IPS-15b (cell line): ENCODE measurements around the gene INHBE.
A peak's percentile ranks its signal among the peaks of the same experiment; 100 is the strongest.
"Not testable (repeated sequence)": the region's sequence is repeated elsewhere in the genome, so short reads cannot be mapped to it uniquely, and the experiment has no call there.

Source experiments
- H3K27me3 ChIP-seq: one replicate; pipeline ENCODE4 v1.6.1; 2013; ENCODE audit warnings: low read length; ENCODE audit not compliant: control insufficient read depth, insufficient read depth
- H3K36me3 ChIP-seq: one replicate; pipeline ENCODE4 v1.6.1; 2013; ENCODE audit warnings: low read length; ENCODE audit not compliant: control insufficient read depth, insufficient read depth
- H3K4me1 ChIP-seq: one replicate; pipeline ENCODE4 v1.6.1; 2013; ENCODE audit warnings: mild to moderate bottlenecking, low read length; ENCODE audit not compliant: control insufficient read depth, insufficient read depth
- H3K4me3 ChIP-seq: one replicate; pipeline ENCODE4 v1.5.1; 2013; ENCODE audit warnings: low read depth, low read length
- H3K9ac ChIP-seq: one replicate; pipeline ENCODE4 v1.6.1; 2013; ENCODE audit warnings: low read depth, mild to moderate bottlenecking, low read length
- H3K9me3 ChIP-seq: one replicate; pipeline ENCODE4 v1.6.1; 2013; ENCODE audit warnings: mild to moderate bottlenecking, low read length; ENCODE audit not compliant: control insufficient read depth, insufficient read depth

The INHBE gene

GRCh38 chr12:57483466-57483865, 28.4 kb downstream of the INHBE start:
- peaks cover 4% of the 10 kb centered on the region for H3K36me3 ChIP-seq
- H3K9ac ChIP-seq: no peak overlapping the region
- H3K27me3 ChIP-seq: peaks cover 9% of the 10 kb centered on the region
- peaks cover 5% of the 10 kb centered on the region for H3K4me1 ChIP-seq
- H3K4me3 ChIP-seq: no peak overlapping the region
- H3K9me3 ChIP-seq: no peaks in the 10 kb centered on the region

GRCh38 chr12:57485695-57486094, 30.6 kb downstream of the INHBE start:
- no peak overlapping the region for H3K9ac ChIP-seq
- peaks cover 18% of the 10 kb centered on the region for H3K36me3 ChIP-seq
- no peaks in the 10 kb centered on the region for H3K9me3 ChIP-seq
- no peak overlapping the region for H3K4me3 ChIP-seq
- peaks cover 5% of the 10 kb centered on the region for H3K4me1 ChIP-seq
- H3K27me3 ChIP-seq: no peaks in the 10 kb centered on the region

GRCh38 chr12:57487055-57487596, 32.0 kb downstream of the INHBE start:
- no peak overlapping the region for H3K4me3 ChIP-seq
- H3K9me3 ChIP-seq: no peaks in the 10 kb centered on the region
- no peaks in the 10 kb centered on the region for H3K27me3 ChIP-seq
- no peak overlapping the region for H3K9ac ChIP-seq
- H3K36me3 ChIP-seq: peaks cover 26% of the 10 kb centered on the region
- peaks cover 5% of the 10 kb centered on the region for H3K4me1 ChIP-seq

- Histone ChIP-seq H3K9ac (peak within 1 kb of the TSS; percentile 97), H3K4me3 (peak within 1 kb of the TSS; percentile 96), H3K36me3 (peaks cover 30% of the 10 kb centered on the region), H3K4me1 (peaks cover 5% of the 10 kb centered on the region), H3K9me3 (no peaks in the 10 kb centered on the region), H3K27me3 (no peaks in the 10 kb centered on the region)
Observed at GRCh38 chr12:57487597-57488401, 32.7 kb downstream of the INHBE start, which contains the start of gene MARS1. Gene MARS1, plus strand, starts transcription at chr12:57488068. Its CDS starts 23 bp downstream, at chr12:57488091.

- H3K4me3 ChIP-seq: peak overlapping the region; percentile 96
- H3K9me3 ChIP-seq: no peaks in the 10 kb centered on the region
- H3K4me1 ChIP-seq: peaks cover under 1% of the 10 kb centered on the region
Observed at GRCh38 chr12:57488402-57489156, 33.5 kb downstream of the INHBE start.

GRCh38 chr12:57489157-57489641, 34.1 kb downstream of the INHBE start:
- H3K9me3 ChIP-seq: no peaks in the 10 kb centered on the region
- H3K9ac ChIP-seq: peak overlapping the region; percentile 17
- H3K4me3 ChIP-seq: peak overlapping the region; percentile 96
- H3K27me3 ChIP-seq: no peaks in the 10 kb centered on the region
- H3K36me3 ChIP-seq: peaks cover 34% of the 10 kb centered on the region
- H3K4me1 ChIP-seq: no peaks in the 10 kb centered on the region

More at GRCh38 chr12:57488402-57489156, 33.5 kb downstream of the INHBE start:
- Histone ChIP-seq H3K9ac (peak overlapping the region; percentile 97), H3K36me3 (peaks cover 32% of the 10 kb centered on the region), H3K27me3 (no peaks in the 10 kb centered on the region)

- H3K4me1 ChIP-seq: no peaks in the 10 kb centered on the region
- H3K36me3 ChIP-seq: peaks cover 35% of the 10 kb centered on the region
- no peaks in the 10 kb centered on the region for H3K27me3 ChIP-seq
- no peak overlapping the region for H3K4me3 ChIP-seq
- no peaks in the 10 kb centered on the region for H3K9me3 ChIP-seq
- H3K9ac ChIP-seq: no peak overlapping the region
Observed at GRCh38 chr12:57490126-57490525, 35.0 kb downstream of the INHBE start.

- H3K9ac ChIP-seq: no peak overlapping the region
- peaks cover 41% of the 10 kb centered on the region for H3K36me3 ChIP-seq
- no peaks in the 10 kb centered on the region for H3K4me1 ChIP-seq
- H3K9me3 ChIP-seq: no peaks in the 10 kb centered on the region
- H3K27me3 ChIP-seq: no peaks in the 10 kb centered on the region
- no peak overlapping the region for H3K4me3 ChIP-seq
Observed at GRCh38 chr12:57491393-57492280, 36.5 kb downstream of the INHBE start.

- H3K36me3 ChIP-seq: peaks cover 55% of the 10 kb centered on the region
- H3K9me3 ChIP-seq, H3K9ac ChIP-seq, H3K27me3 ChIP-seq, H3K4me1 ChIP-seq, H3K4me3 ChIP-seq: not testable (repeated sequence)
Observed at GRCh38 chr12:57495051-57495701, 40.1 kb downstream of the INHBE start.

GRCh38 chr12:57496822-57497221, 41.7 kb downstream of the INHBE start:
- H3K4me3 ChIP-seq: no peak overlapping the region
- H3K27me3 ChIP-seq: no peaks in the 10 kb centered on the region
- peaks cover 58% of the 10 kb centered on the region for H3K36me3 ChIP-seq
- H3K9me3 ChIP-seq: no peaks in the 10 kb centered on the region
- no peak overlapping the region for H3K9ac ChIP-seq
- no peaks in the 10 kb centered on the region for H3K4me1 ChIP-seq
